ENCODE results near the gene ADIPOR2. TPM values are rescaled to one million over a fixed set of nuclear protein-coding genes. Genes with fewer than 3 reads are reported as not detected.

The ADIPOR2 gene, protein sequence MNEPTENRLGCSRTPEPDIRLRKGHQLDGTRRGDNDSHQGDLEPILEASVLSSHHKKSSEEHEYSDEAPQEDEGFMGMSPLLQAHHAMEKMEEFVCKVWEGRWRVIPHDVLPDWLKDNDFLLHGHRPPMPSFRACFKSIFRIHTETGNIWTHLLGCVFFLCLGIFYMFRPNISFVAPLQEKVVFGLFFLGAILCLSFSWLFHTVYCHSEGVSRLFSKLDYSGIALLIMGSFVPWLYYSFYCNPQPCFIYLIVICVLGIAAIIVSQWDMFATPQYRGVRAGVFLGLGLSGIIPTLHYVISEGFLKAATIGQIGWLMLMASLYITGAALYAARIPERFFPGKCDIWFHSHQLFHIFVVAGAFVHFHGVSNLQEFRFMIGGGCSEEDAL
- total RNA-seq: 24.8 and 41.1 TPM in 2 replicates

DNA sequence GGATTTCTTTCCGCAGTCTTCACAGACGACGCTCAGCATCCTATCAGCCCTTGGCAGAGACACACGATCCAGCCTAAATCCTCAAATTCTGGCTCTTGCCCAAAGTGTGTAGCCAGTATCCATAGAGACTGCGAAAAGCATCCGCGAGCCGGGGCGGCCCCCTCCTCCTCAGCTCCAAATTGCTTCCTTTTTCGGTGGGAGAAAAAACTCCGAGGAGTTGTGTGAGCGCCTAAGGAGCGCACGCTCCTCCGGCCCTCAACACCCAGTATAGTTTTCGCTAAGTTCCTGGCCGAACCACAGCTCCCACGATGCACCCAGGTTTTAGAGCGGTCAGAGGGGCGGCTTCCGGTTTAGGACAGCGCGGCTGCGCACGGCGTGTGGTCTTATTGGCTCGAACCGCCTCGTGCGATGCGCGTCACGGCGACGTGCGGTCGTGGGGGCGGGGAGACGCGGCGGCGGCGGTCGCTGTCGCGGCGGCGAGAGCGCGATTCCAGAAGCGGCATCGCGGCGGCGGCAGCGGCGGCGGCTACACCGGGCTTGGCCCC, at the start of gene ADIPOR2:
Gene ADIPOR2, plus strand, starts transcription at position 493 of the 545 bp plus-strand sequence. CDS start 63,274 bp downstream, outside the sequence.

DNA sequence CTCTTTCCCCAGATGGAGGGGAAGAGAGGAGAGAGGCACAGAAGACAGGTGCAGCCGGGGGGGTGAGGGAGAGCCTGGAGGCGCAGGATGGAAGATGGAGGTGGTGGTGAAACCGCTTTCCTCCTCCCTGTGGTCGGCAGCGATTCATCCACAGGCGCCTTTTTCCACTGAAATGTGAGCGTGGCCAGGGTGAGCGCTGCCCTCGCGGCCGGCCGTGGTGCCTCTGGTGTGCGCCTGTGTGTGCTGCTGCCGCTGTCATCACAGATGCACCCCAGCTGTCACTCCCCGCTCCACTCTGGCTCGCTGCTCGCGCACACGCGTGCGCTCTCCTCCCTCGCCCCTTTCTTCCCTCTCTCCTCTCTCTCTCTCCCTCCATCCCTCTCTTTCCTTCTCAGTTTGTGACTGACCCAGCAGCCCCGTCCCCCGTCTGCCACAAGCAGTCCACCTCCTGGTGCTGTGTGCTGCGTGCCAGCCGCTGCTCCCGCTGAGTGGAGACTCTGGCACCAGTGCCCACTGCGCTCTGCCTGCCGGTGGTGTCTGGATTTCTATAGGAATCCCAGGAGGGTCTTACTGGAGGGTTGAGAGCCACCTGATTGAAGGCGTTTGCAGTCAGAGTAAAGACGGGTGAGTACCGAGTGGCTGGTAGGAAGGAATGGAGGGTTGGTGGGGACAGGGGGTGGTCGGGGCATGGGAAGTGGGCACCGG, 129.5 kb downstream of the ADIPOR2 start, which contains the start of gene LRTM2:
Gene LRTM2, plus strand, starts transcription at position 375 of the 705 bp plus-strand sequence. CDS start 7,584 bp downstream, outside the sequence.

Other genes starting within 250 kb of the ADIPOR2 start
- gene FBXL14, start 96.5 kb upstream of the ADIPOR2 start, total RNA-seq: 9.2 and 14.9 TPM in 2 replicates
- 8.6 and 32.8 TPM in 2 replicates for gene WNT5B, start 61.8 kb upstream of the ADIPOR2 start, total RNA-seq
- not detected in 2 replicates for gene LRTM2, start 129.5 kb downstream of the ADIPOR2 start, total RNA-seq
- 0.39 and 1.8 TPM in 2 replicates for gene CACNA2D4, start 227.6 kb downstream of the ADIPOR2 start, total RNA-seq